Measurements from ENCODE around the gene INPP5A. TPM values are rescaled to one million over a fixed set of nuclear protein-coding genes. Genes with fewer than 3 reads are reported as not detected.

INPP5A gene
- total and polyA plus RNA-seq, 2 donors (not counting 1 experiment from before 2014, with no cell fraction given): 9.3 to 87.8 TPM

GRCh38 chr10:132539894-132540293, 2.3 kb downstream of the INPP5A start:
- Mint-ChIP-seq H3K4me3 (peak overlapping the region; percentile 96), H3K4me1 (peaks cover 76% of the 10 kb centered on the region), H3K27ac (peak overlapping the region; percentile 78), H3K9me3 (ENCODE audit: insufficient read depth) (no peaks in the 10 kb centered on the region), H3K27me3 (no peaks in the 10 kb centered on the region)
- no CpG with 5 or more reads among the region's 5 CpGs for WGBS (ENCODE audit: insufficient coverage)
- Histone ChIP-seq H3K9me3 (ENCODE audit: control extremely low read depth in 1 of 3, control insufficient read depth in 2 of 3, insufficient read depth in 1 of 3, low read length in 2 of 3) (no peaks in the 10 kb centered on the region), H3K36me3 (replicated peaks in 1 of 2; ENCODE audit: control extremely low read depth in 1 of 2, control insufficient read depth in 1 of 2, extremely low read depth in 1 of 2, insufficient read depth in 2 of 2, low read length in 1 of 2) (peaks cover 0 to 7% of the 10 kb centered on the region in 2 experiments), H2AFZ (ENCODE audit: insufficient read depth, low read depth, low read length, poor library complexity, severe bottlenecking) (no peak overlapping the region), H3K27ac (ENCODE audit: low read length in 2 of 2) (peak overlapping the region in 1 of 2 donors; percentile 11), H3K79me2 (ENCODE audit: control insufficient read depth, insufficient read depth, low read length) (peaks cover 69% of the 10 kb centered on the region), H4K20me1 (ENCODE audit: control insufficient read depth, insufficient read depth, low read length, poor library complexity, severe bottlenecking) (peaks cover 44% of the 10 kb centered on the region), H3K9ac (ENCODE audit: low read length) (peak overlapping the region; percentile 2), H3K4me2 (replicated peaks; ENCODE audit: low read depth, low read length, poor library complexity, severe bottlenecking) (peak overlapping the region; percentile 93), H3K4me3 (ENCODE audit: control extremely low read depth in 1 of 5, extremely low read depth in 1 of 5, insufficient read depth in 1 of 5, low read depth in 2 of 5, low read length in 4 of 5) (peak overlapping the region in 2 of 5 experiments; percentile 7 to 75), H3K4me1 (ENCODE audit: control insufficient read depth in 2 of 2, insufficient read depth in 2 of 2, low read length in 2 of 2) (peaks cover 53 to 64% of the 10 kb centered on the region in 2 donors), H3K27me3 (replicated peaks in 1 of 4; ENCODE audit: control extremely low read depth in 1 of 4, control insufficient read depth in 3 of 4, insufficient read depth in 4 of 4, low read length in 3 of 4) (no peaks in the 10 kb centered on the region)
- intact Hi-C loops (cut with micrococcal nuclease): loop anchor here (5.0 kb wide), 1 partner anchor 767 kb away; the partner anchor contains the start of genes TUBGCP2 and ZNF511
- CTCF ChIA-PET: interaction anchor here (1.0 to 3.8 kb wide), 7 partner anchors 11 to 99 kb away, joined by 3 to 23 read pairs (median 5); no protein-coding TSS in a partner anchor
- TF ChIP-seq CTCF (IDR thresholded peaks at IDR 0.05): no peak
- TF ChIP-seq EZH2 (IDR thresholded peaks at IDR 0.05; ENCODE audit: borderline replicate concordance, insufficient read depth, low read depth, low read length, poor library complexity, severe bottlenecking): no peak
- POLR2A ChIA-PET: interaction anchor here (0.6 to 2.1 kb wide), 4 partner anchors 9 to 31 kb away, joined by 3 to 14 read pairs (median 7); no protein-coding TSS in a partner anchor
- no peak for ATAC-seq (ENCODE audit: low read depth)
- DNase-seq: no peak

- peaks cover 0 to 7% of the 10 kb centered on the region in 2 experiments for H3K36me3 ChIP-seq (replicated peaks in 1 of 2; ENCODE audit: control extremely low read depth in 1 of 2, control insufficient read depth in 1 of 2, extremely low read depth in 1 of 2, insufficient read depth in 2 of 2, low read length in 1 of 2)
- peaks cover 75% of the 10 kb centered on the region for H3K79me2 ChIP-seq (ENCODE audit: control insufficient read depth, insufficient read depth, low read length)
- Mint-ChIP-seq H3K4me3 (peak overlapping the region; percentile 96), H3K4me1 (peaks cover 74% of the 10 kb centered on the region), H3K27ac (peak overlapping the region; percentile 78), H3K27me3 (no peaks in the 10 kb centered on the region), H3K9me3 (ENCODE audit: insufficient read depth) (no peaks in the 10 kb centered on the region)
- H3K9ac ChIP-seq (ENCODE audit: low read length): peak overlapping the region; percentile 2
- H3K4me2 ChIP-seq (replicated peaks; ENCODE audit: low read depth, low read length, poor library complexity, severe bottlenecking): peak overlapping the region; percentile 93
- no peak for ATAC-seq (ENCODE audit: low read depth)
- TF ChIP-seq EZH2 (IDR thresholded peaks at IDR 0.05; ENCODE audit: borderline replicate concordance, insufficient read depth, low read depth, low read length, poor library complexity, severe bottlenecking): no peak
- TF ChIP-seq CTCF (IDR thresholded peaks at IDR 0.05): no peak
- H3K27ac ChIP-seq (ENCODE audit: low read length in 2 of 2): peak overlapping the region in 1 of 2 donors; percentile 11
- no peaks in the 10 kb centered on the region for H3K27me3 ChIP-seq (replicated peaks in 1 of 4; ENCODE audit: control extremely low read depth in 1 of 4, control insufficient read depth in 3 of 4, insufficient read depth in 4 of 4, low read length in 3 of 4)
- CTCF ChIA-PET: interaction anchor here (1.0 to 3.8 kb wide), 5 partner anchors 10 to 82 kb away, joined by 4 to 23 read pairs (median 5); no protein-coding TSS in a partner anchor
- H3K4me3 ChIP-seq (ENCODE audit: control extremely low read depth in 1 of 5, extremely low read depth in 1 of 5, insufficient read depth in 1 of 5, low read depth in 2 of 5, low read length in 4 of 5): peak overlapping the region in 2 of 5 experiments; percentile 7 to 9
- POLR2A ChIA-PET: interaction anchor here (2.1 kb wide), 1 partner anchor 10 kb away, joined by 10 read pairs; no protein-coding TSS in a partner anchor
- 20% methylated on average over 12 of the region's 12 CpGs for WGBS (ENCODE audit: insufficient coverage)
- peaks cover 58 to 70% of the 10 kb centered on the region in 2 donors for H3K4me1 ChIP-seq (ENCODE audit: control insufficient read depth in 2 of 2, insufficient read depth in 2 of 2, low read length in 2 of 2)
- intact Hi-C loops (cut with micrococcal nuclease): no loop called here
- H2AFZ ChIP-seq (ENCODE audit: insufficient read depth, low read depth, low read length, poor library complexity, severe bottlenecking): no peak overlapping the region
- H4K20me1 ChIP-seq (ENCODE audit: control insufficient read depth, insufficient read depth, low read length, poor library complexity, severe bottlenecking): peaks cover 50% of the 10 kb centered on the region
- H3K9me3 ChIP-seq (ENCODE audit: control extremely low read depth in 1 of 3, control insufficient read depth in 2 of 3, insufficient read depth in 1 of 3, low read length in 2 of 3): no peaks in the 10 kb centered on the region
- DNase-seq: no peak
These were observed 2.9 kb downstream of the INPP5A start for GRCh38 chr10:132540456-132540855.
